GM23248 (cell line): Measurements from ENCODE around the gene SCP2.

Source experiments
- EZH2 ChIP-seq: fragments of 200-600 bp; sonication (generic); IDR thresholded peaks from 2 replicates; pipeline ENCODE4 v1.6.1; 2018; ENCODE audit warnings: antibody characterized with exemption, mild to moderate bottlenecking; ENCODE audit not compliant: insufficient read depth, poor library complexity, severe bottlenecking
- EZH2phosphoT487 ChIP-seq: fragments of 200-600 bp; sonication (generic); IDR thresholded peaks from 2 replicates; pipeline ENCODE4 v1.6.1; 2018; ENCODE audit warnings: antibody characterized with exemption, moderate library complexity, mild to moderate bottlenecking, low read depth; ENCODE audit not compliant: insufficient read depth

DNA sequence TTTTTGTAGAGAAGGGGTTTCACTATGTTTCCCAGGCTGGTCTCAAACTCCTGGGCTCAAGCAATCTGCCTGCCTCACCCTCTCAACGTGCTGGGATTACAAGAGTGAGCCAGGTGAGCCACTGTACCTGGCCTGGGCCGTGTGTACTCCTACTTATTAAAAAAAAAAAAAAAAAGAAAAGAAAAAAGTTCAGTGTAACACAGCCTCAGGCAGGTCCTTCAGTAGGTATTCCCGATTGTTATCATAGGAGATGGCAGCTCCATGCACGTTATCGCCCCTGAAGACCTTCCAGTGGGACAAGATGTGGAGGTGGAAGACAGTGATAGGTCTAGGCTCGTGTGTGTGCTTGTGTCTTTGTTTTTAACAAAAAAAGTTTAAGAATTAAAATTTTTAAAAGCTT is 8.9 kb upstream of the SCP2 start:
- no peak for TF ChIP-seq EZH2
- no peak for TF ChIP-seq EZH2phosphoT487
